ENCODE data around the gene STRN3. TPM values are rescaled to one million over a fixed set of nuclear protein-coding genes. Genes with fewer than 3 reads are reported as not detected.
"Not testable (repeated sequence)": the region's sequence is repeated elsewhere in the genome, so short reads cannot be mapped to it uniquely, and the experiment has no call there.

Gene STRN3
- 10 to 100 TPM; 22.5 to 25.9 TPM for total RNA-seq

- Mint-ChIP-seq H3K9me3 (no peaks in the 10 kb centered on the region), H3K27ac (peak within 1 kb of the TSS; percentile 97 to 98), H3K36me3 (peaks cover 22 to 23% of the 10 kb centered on the region in 2 donors)
- ATAC-seq = no peak
- no peak for DNase-seq (ENCODE audit: low spot score in 2 of 2)
Observed at GRCh38 chr14:31026077-31026449, at the start of gene STRN3. Gene STRN3 (minus strand): TSS chr14:31026379. CDS start chr14:31026185, 194 bp downstream.

- Mint-ChIP-seq H3K27ac (no peak overlapping the region), H3K9me3 (no peaks in the 10 kb centered on the region), H3K36me3 (peaks cover 5 to 6% of the 10 kb centered on the region in 2 donors)
- DNase-seq (ENCODE audit: low spot score in 2 of 2) (no peak), ATAC-seq (no peak)
Observed at GRCh38 chr14:31075144-31075543, 49.0 kb upstream of the STRN3 start.

GRCh38 chr14:31071151-31071550 is 45.0 kb upstream of the STRN3 start:
- DNase-seq (ENCODE audit: low spot score in 2 of 2) (no peak), ATAC-seq (no peak)
- no peak overlapping the region for H3K27ac Mint-ChIP-seq

GRCh38 chr14:31070431-31070830 is 44.3 kb upstream of the STRN3 start:
- no peak overlapping the region for H3K27ac Mint-ChIP-seq
- H3K36me3 Mint-ChIP-seq = peaks cover 5 to 6% of the 10 kb centered on the region in 2 donors
- ATAC-seq (no peak), DNase-seq (ENCODE audit: low spot score in 2 of 2) (no peak)
- H3K9me3 Mint-ChIP-seq = no peaks in the 10 kb centered on the region

More at GRCh38 chr14:31071151-31071550, 45.0 kb upstream of the STRN3 start:
- Mint-ChIP-seq H3K36me3 (peaks cover 5 to 6% of the 10 kb centered on the region in 2 donors), H3K9me3 (no peaks in the 10 kb centered on the region)

GRCh38 chr14:31069343-31069742 is 43.2 kb upstream of the STRN3 start:
- Mint-ChIP-seq H3K27ac (no peak overlapping the region), H3K36me3 (no peaks in the 10 kb centered on the region), H3K9me3 (no peaks in the 10 kb centered on the region)
- DNase-seq (ENCODE audit: low spot score in 2 of 2) = no peak
- ATAC-seq = no peak

GRCh38 chr14:31068235-31068634 is 42.1 kb upstream of the STRN3 start:
- DNase-seq (ENCODE audit: low spot score in 2 of 2) (no peak), ATAC-seq (no peak)
- Mint-ChIP-seq H3K9me3 (no peaks in the 10 kb centered on the region), H3K27ac (no peak overlapping the region), H3K36me3 (no peaks in the 10 kb centered on the region)

- DNase-seq (ENCODE audit: low spot score in 2 of 2); ATAC-seq; H3K9me3 Mint-ChIP-seq; H3K27ac Mint-ChIP-seq; H3K36me3 Mint-ChIP-seq: not testable (repeated sequence)
Observed at GRCh38 chr14:31062908-31063307, 36.7 kb upstream of the STRN3 start.

GRCh38 chr14:31060253-31060875 is 34.2 kb upstream of the STRN3 start:
- no peaks in the 10 kb centered on the region for H3K36me3 Mint-ChIP-seq
- H3K27ac Mint-ChIP-seq = no peak overlapping the region
- no peaks in the 10 kb centered on the region for H3K9me3 Mint-ChIP-seq
- no peak for ATAC-seq
- DNase-seq (ENCODE audit: low spot score in 2 of 2) = no peak

- Mint-ChIP-seq H3K9me3 (no peaks in the 10 kb centered on the region), H3K27ac (peak overlapping the region; percentile 20 to 44), H3K36me3 (no peaks in the 10 kb centered on the region)
- DNase-seq (ENCODE audit: low spot score in 2 of 2) (no peak), ATAC-seq (no peak)
Observed at GRCh38 chr14:31059152-31059924, 33.2 kb upstream of the STRN3 start.

GRCh38 chr14:31057701-31058364 is 31.7 kb upstream of the STRN3 start:
- Mint-ChIP-seq H3K9me3 (no peaks in the 10 kb centered on the region), H3K27ac (peak overlapping the region; percentile 20 to 47), H3K36me3 (no peaks in the 10 kb centered on the region)
- ATAC-seq (no peak), DNase-seq (ENCODE audit: low spot score in 2 of 2) (no peak)

- Mint-ChIP-seq H3K9me3 (no peaks in the 10 kb centered on the region), H3K36me3 (no peaks in the 10 kb centered on the region)
Observed at GRCh38 chr14:31057035-31057434, 30.9 kb upstream of the STRN3 start.

GRCh38 chr14:31052905-31053586 is 26.9 kb upstream of the STRN3 start:
- H3K27ac Mint-ChIP-seq; DNase-seq (ENCODE audit: low spot score in 2 of 2); H3K9me3 Mint-ChIP-seq; H3K36me3 Mint-ChIP-seq; ATAC-seq: not testable (repeated sequence)

More at GRCh38 chr14:31057035-31057434, 30.9 kb upstream of the STRN3 start:
- ATAC-seq = no peak
- no peak for DNase-seq (ENCODE audit: low spot score in 2 of 2)
- no peak overlapping the region for H3K27ac Mint-ChIP-seq

- no peaks in the 10 kb centered on the region for H3K36me3 Mint-ChIP-seq
- DNase-seq (ENCODE audit: low spot score in 2 of 2) (no peak), ATAC-seq (no peak)
- H3K27ac Mint-ChIP-seq = no peak overlapping the region
- no peaks in the 10 kb centered on the region for H3K9me3 Mint-ChIP-seq
Observed at GRCh38 chr14:31051511-31051910, 25.3 kb upstream of the STRN3 start.

- H3K9me3 Mint-ChIP-seq = no peaks in the 10 kb centered on the region
- DNase-seq (ENCODE audit: low spot score in 2 of 2) (no peak), ATAC-seq (no peak)
- H3K27ac Mint-ChIP-seq = no peak overlapping the region
- no peaks in the 10 kb centered on the region for H3K36me3 Mint-ChIP-seq
Observed at GRCh38 chr14:31051023-31051422, 24.8 kb upstream of the STRN3 start.

GRCh38 chr14:31047503-31047902 is 21.3 kb upstream of the STRN3 start:
- H3K27ac Mint-ChIP-seq = no peak overlapping the region
- H3K36me3 Mint-ChIP-seq = no peaks in the 10 kb centered on the region
- no peak for ATAC-seq
- no peak for DNase-seq (ENCODE audit: low spot score in 2 of 2)
- H3K9me3 Mint-ChIP-seq = no peaks in the 10 kb centered on the region

- H3K9me3 Mint-ChIP-seq = no peaks in the 10 kb centered on the region
- no peaks in the 10 kb centered on the region for H3K36me3 Mint-ChIP-seq
- H3K27ac Mint-ChIP-seq = no peak overlapping the region
- DNase-seq (ENCODE audit: low spot score in 2 of 2) = no peak
- no peak for ATAC-seq
Observed at GRCh38 chr14:31045501-31046080, 19.4 kb upstream of the STRN3 start.

- ATAC-seq = no peak
- Mint-ChIP-seq H3K9me3 (no peaks in the 10 kb centered on the region), H3K27ac (no peak overlapping the region), H3K36me3 (no peaks in the 10 kb centered on the region)
- DNase-seq (ENCODE audit: low spot score in 2 of 2) = no peak
Observed at GRCh38 chr14:31043379-31043778, 17.2 kb upstream of the STRN3 start.

All from activated naive CD4-positive, alpha-beta T cell treated with anti-CD3 and anti-CD28 coated beads, Interleukin-2, amount 50 U/mL, for 72 hours (primary cell).